Activated CD8-positive, alpha-beta T cell treated with anti-CD3 and anti-CD28 coated beads for 36 hours (primary cell): ENCODE results near the gene PSORS1C2. TPM values are rescaled to one million over a fixed set of nuclear protein-coding genes. Genes with fewer than 3 reads are reported as not detected.

Source experiments
- ATAC-seq: fragments of 200-7000 bp; cut with Tn5 transposase; one replicate; pipeline ENCODE4 v1.10.0; 2021; ENCODE audit warnings: mild to moderate bottlenecking, moderate library complexity
- CTCF ChIA-PET: fragments of 350-600 bp; sonication (Branson Sonifier 250); formaldehyde crosslinking; loops from one replicate; lab custom pipeline; 2021; ENCODE audit warnings: antibody characterized with exemption; lab: Charles Lee
- POLR2A ChIA-PET: fragments of 350-600 bp; sonication (Branson Sonifier 250); formaldehyde crosslinking; loops from one replicate; lab custom pipeline; 2021; ENCODE audit warnings: antibody characterized with exemption; lab: Charles Lee
- DNase-seq: peaks from one replicate; pipeline ENCODE4 v3.0.0-alpha.2; 2020
- H3K27ac Mint-ChIP-seq: one replicate; pipeline ENCODE4 v1.8.0; 2021; ENCODE audit warnings: mild to moderate bottlenecking, mixed read lengths
- H3K27me3 Mint-ChIP-seq: one replicate; pipeline ENCODE4 v1.8.0; 2021; ENCODE audit warnings: mixed read lengths
- H3K36me3 Mint-ChIP-seq: one replicate; pipeline ENCODE4 v1.8.0; 2021; ENCODE audit warnings: low read depth, mixed read lengths
- H3K4me1 Mint-ChIP-seq: one replicate; pipeline ENCODE4 v1.8.0; 2021; ENCODE audit warnings: low read depth, mixed read lengths
- H3K4me3 Mint-ChIP-seq: one replicate; pipeline ENCODE4 v1.8.0; 2021; ENCODE audit warnings: mild to moderate bottlenecking, moderate library complexity, mixed read lengths
- H3K9me3 Mint-ChIP-seq: one replicate; pipeline ENCODE4 v1.8.0; 2021; ENCODE audit warnings: mixed read lengths
- intact Hi-C: fragments of 100-400 bp; cut with micrococcal nuclease; formaldehyde crosslinking; loops from one replicate; pipeline ENCODE4 v1.10.0; 2022
- total RNA-seq, 2 experiments: library from RNA; stranded (reverse); gene quantifications; one replicate each; pipeline ENCODE4 v1.2.3, GENCODE V29; 2021
- TF ChIP-seq, protein P1 (sequence below): fragments of 200-600 bp; IDR thresholded peaks from one replicate; pipeline ENCODE4 v1.8.0; 2022; ENCODE audit warnings: antibody characterized with exemption, mild to moderate bottlenecking

PSORS1C2 gene
- total RNA-seq, 2 experiments from 2014 or later: not detected

DNA sequence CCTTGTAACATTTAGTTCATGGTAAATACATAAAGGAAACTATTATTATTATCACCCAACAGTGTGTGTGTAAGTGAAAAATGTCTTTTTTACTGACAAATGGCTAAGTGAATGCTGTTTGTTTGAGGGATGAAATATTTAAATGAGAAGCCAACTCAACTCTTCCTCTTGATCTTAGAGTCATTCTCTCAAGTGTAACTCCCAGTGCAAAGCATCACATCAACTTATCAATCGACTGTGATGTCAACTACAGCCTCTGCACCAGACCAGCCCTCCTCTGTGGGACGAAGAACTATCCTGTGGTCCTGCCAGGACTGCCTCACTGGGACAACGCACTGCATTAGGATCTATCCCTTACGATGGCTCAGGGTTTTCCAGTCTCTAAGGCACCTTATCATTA lies 31.8 kb downstream of the PSORS1C2 start:
- Mint-ChIP-seq H3K27ac (no peak overlapping the region), H3K36me3 (no peaks in the 10 kb centered on the region), H3K9me3 (no peaks in the 10 kb centered on the region), H3K27me3 (no peaks in the 10 kb centered on the region), H3K4me3 (no peak overlapping the region), H3K4me1 (peaks cover 5% of the 10 kb centered on the region)
- DNase-seq: no peak
- ChIA-PET CTCF (no interaction called here), POLR2A (no interaction called here)
- ATAC-seq: no peak
- TF ChIP-seq, protein P1, sequence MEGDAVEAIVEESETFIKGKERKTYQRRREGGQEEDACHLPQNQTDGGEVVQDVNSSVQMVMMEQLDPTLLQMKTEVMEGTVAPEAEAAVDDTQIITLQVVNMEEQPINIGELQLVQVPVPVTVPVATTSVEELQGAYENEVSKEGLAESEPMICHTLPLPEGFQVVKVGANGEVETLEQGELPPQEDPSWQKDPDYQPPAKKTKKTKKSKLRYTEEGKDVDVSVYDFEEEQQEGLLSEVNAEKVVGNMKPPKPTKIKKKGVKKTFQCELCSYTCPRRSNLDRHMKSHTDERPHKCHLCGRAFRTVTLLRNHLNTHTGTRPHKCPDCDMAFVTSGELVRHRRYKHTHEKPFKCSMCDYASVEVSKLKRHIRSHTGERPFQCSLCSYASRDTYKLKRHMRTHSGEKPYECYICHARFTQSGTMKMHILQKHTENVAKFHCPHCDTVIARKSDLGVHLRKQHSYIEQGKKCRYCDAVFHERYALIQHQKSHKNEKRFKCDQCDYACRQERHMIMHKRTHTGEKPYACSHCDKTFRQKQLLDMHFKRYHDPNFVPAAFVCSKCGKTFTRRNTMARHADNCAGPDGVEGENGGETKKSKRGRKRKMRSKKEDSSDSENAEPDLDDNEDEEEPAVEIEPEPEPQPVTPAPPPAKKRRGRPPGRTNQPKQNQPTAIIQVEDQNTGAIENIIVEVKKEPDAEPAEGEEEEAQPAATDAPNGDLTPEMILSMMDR: no peak
- intact Hi-C loops: no loop called here

DNA sequence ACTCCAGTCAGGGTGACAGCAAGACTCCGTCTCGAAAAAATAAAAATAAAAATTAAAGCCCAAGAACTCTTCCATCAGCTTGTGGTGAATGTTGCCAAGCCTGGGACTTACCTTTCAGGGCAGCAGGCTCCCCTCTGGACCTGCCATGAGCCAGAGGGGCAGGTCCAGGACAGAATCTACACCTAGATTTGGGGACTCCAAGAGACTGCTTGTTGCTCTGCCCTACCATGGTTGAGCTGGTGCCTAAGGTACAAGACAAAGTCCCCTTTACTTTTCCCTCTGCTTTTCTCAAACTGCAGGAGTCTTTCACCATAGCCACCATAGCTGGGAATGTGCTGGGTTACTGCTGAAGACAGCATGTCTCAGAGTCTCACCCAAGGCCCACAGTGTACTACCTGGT lies 35.7 kb downstream of the PSORS1C2 start:
- CTCF ChIA-PET: interaction anchor here (1.1 to 2.2 kb wide), 5 partner anchors 11 to 85 kb away, joined by 3 to 6 read pairs (median 3); no protein-coding TSS in a partner anchor
- no peaks in the 10 kb centered on the region for H3K36me3 Mint-ChIP-seq
- ATAC-seq (no peak), DNase-seq (no peak)
- intact Hi-C loops: no loop called here
- no peaks in the 10 kb centered on the region for H3K27me3 Mint-ChIP-seq
- H3K4me1 Mint-ChIP-seq: peaks cover 5% of the 10 kb centered on the region
- TF ChIP-seq, protein P1: no peak
- H3K9me3 Mint-ChIP-seq: no peaks in the 10 kb centered on the region
- no peak overlapping the region for H3K27ac Mint-ChIP-seq
- no peak overlapping the region for H3K4me3 Mint-ChIP-seq
- POLR2A ChIA-PET: interaction anchor here (1.0 kb wide), 1 partner anchor 62 kb away, joined by 3 read pairs; no protein-coding TSS in a partner anchor

- no peak for ATAC-seq
- CTCF ChIA-PET: interaction anchor here (1.4 kb wide), 1 partner anchor 12 kb away, joined by 7 read pairs; no protein-coding TSS in a partner anchor
- Mint-ChIP-seq H3K27ac (no peak overlapping the region), H3K4me1 (peaks cover 33% of the 10 kb centered on the region), H3K36me3 (no peaks in the 10 kb centered on the region), H3K4me3 (no peak overlapping the region), H3K27me3 (no peaks in the 10 kb centered on the region), H3K9me3 (no peaks in the 10 kb centered on the region)
- TF ChIP-seq, protein P1: no peak
- intact Hi-C loops: no loop called here
- POLR2A ChIA-PET: no interaction called here
- DNase-seq: no peak
These were observed 40.4 kb downstream of the PSORS1C2 start for GRCh38 chr6:31098449-31098938.

DNA sequence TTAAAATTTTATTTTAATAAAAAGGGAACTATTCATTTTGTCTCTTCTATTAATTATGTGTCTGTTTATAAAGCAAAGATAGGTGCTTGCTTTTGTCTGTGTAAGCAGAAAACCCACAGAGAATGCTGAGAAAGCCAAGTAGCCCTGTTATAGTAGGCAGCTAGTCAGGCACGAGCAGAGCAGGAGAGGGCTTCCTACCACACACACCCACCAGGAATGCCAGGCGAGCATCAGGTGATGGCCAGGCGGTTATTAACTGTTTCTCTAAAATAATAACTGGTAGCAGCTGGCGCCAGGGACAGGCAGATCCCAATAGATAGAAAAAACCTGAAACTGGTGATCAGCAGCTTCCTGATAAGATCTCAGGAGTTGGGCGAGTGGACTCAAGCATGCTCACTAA lies 42.2 kb downstream of the PSORS1C2 start:
- Mint-ChIP-seq H3K9me3 (no peaks in the 10 kb centered on the region), H3K27ac (no peak overlapping the region), H3K4me1 (peaks cover 36% of the 10 kb centered on the region), H3K36me3 (no peaks in the 10 kb centered on the region), H3K4me3 (no peak overlapping the region), H3K27me3 (no peaks in the 10 kb centered on the region)
- POLR2A ChIA-PET: interaction anchor here (0.7 kb wide), 1 partner anchor 121 kb away, joined by 3 read pairs; no protein-coding TSS in a partner anchor
- ATAC-seq (no peak), DNase-seq (no peak)
- TF ChIP-seq, protein P1: no peak
- intact Hi-C loops: no loop called here
- CTCF ChIA-PET: interaction anchor here (1.5 to 7.6 kb wide), 3 partner anchors 10 to 31 kb away, joined by 4 to 55 read pairs (median 12); no protein-coding TSS in a partner anchor

GRCh38 chr6:31096215-31096614 lies 42.7 kb downstream of the PSORS1C2 start:
- Mint-ChIP-seq H3K27me3 (no peaks in the 10 kb centered on the region), H3K4me1 (peaks cover 36% of the 10 kb centered on the region), H3K36me3 (no peaks in the 10 kb centered on the region), H3K27ac (no peak overlapping the region), H3K4me3 (no peak overlapping the region), H3K9me3 (no peaks in the 10 kb centered on the region)
- TF ChIP-seq, protein P1: no peak
- no peak for DNase-seq
- ChIA-PET CTCF (interaction anchor here (1.5 to 7.6 kb wide), 4 partner anchors 9 to 31 kb away, joined by 4 to 55 read pairs (median 10); no protein-coding TSS in a partner anchor), POLR2A (interaction anchor here (0.7 kb wide), 1 partner anchor 121 kb away, joined by 3 read pairs; no protein-coding TSS in a partner anchor)
- intact Hi-C loops: no loop called here
- ATAC-seq: no peak
